GM21723 (cell line): ENCODE data around the gene CHADL.

Experiments used
- ATAC-seq: cut with Tn5 transposase; IDR thresholded peaks from one replicate; pipeline ENCODE4 v1.9.1; 2021; ENCODE audit warnings: mild to moderate bottlenecking, moderate library complexity; ENCODE audit not compliant: unreplicated experiment

The CHADL gene

GRCh38 chr22:41230401-41230785 lies 10.3 kb downstream of the CHADL start:
- no peak for ATAC-seq

GRCh38 chr22:41229730-41230400 lies 10.9 kb downstream of the CHADL start:
- ATAC-seq = no peak

GRCh38 chr22:41229215-41229614 lies 11.5 kb downstream of the CHADL start:
- ATAC-seq = no peak

GRCh38 chr22:41226723-41227655 lies 13.7 kb downstream of the CHADL start:
- no peak for ATAC-seq

GRCh38 chr22:41223535-41223934 lies 17.2 kb downstream of the CHADL start:
- ATAC-seq = no peak

GRCh38 chr22:41222846-41223507 lies 17.8 kb downstream of the CHADL start:
- no peak for ATAC-seq

- ATAC-seq = peak; percentile 76
These were observed 23.1 kb downstream of the CHADL start for GRCh38 chr22:41217553-41218157.

GRCh38 chr22:41216984-41217383 lies 23.7 kb downstream of the CHADL start:
- no peak for ATAC-seq

GRCh38 chr22:41215926-41216325 lies 24.8 kb downstream of the CHADL start:
- no peak for ATAC-seq

- no peak for ATAC-seq
These were observed 25.3 kb downstream of the CHADL start for GRCh38 chr22:41215409-41215808.

- no peak for ATAC-seq
These were observed 34.0 kb downstream of the CHADL start for GRCh38 chr22:41206719-41207118.

- peak; percentile 93 for ATAC-seq
These were observed 35.5 kb downstream of the CHADL start, which contains the start of gene L3MBTL2 for GRCh38 chr22:41204992-41205900. TSS of gene L3MBTL2 (plus strand) at chr22:41205312. CDS start at chr22:41205363, 51 bp downstream.

- ATAC-seq = no peak
These were observed 36.7 kb downstream of the CHADL start for GRCh38 chr22:41204066-41204465.

- ATAC-seq = no peak
These were observed 37.6 kb downstream of the CHADL start for GRCh38 chr22:41203118-41203517.

GRCh38 chr22:41201141-41201540 lies 39.6 kb downstream of the CHADL start:
- ATAC-seq = no peak

GRCh38 chr22:41198027-41198580 lies 42.6 kb downstream of the CHADL start:
- ATAC-seq = no peak

GRCh38 chr22:41197038-41197972 lies 43.4 kb downstream of the CHADL start:
- peak; percentile 64 for ATAC-seq

GRCh38 chr22:41193829-41194228 lies 46.9 kb downstream of the CHADL start:
- no peak for ATAC-seq

- ATAC-seq = no peak
These were observed 49.3 kb downstream of the CHADL start for GRCh38 chr22:41191467-41191866.
